Endothelial cell of umbilical vein (primary cell): ENCODE results near the gene EED. TPM values are rescaled to one million over a fixed set of nuclear protein-coding genes. Genes with fewer than 3 reads are reported as not detected.
A peak's percentile ranks its signal among the peaks of the same experiment; 100 is the strongest.

ENCODE experiments used
- BruUV-seq: library from RNA; stranded (reverse); fragments of 400-500 nt; replicated peaks from 2 replicates; lab custom pipeline; 2021; lab: Mats Ljungman, UMichigan
- CTCF ChIA-PET: fragments of 300-600, 350-600 bp; sonication (Branson Sonifier 250); formaldehyde crosslinking; loops from one replicate; lab custom pipeline; 2021; ENCODE audit warnings: antibody characterized with exemption, inconsistent platforms; lab: Charles Lee
- POLR2A ChIA-PET: fragments of 300-600, 350-600 bp; sonication (Branson Sonifier 250); formaldehyde crosslinking; loops from one replicate; lab custom pipeline; 2021; ENCODE audit warnings: antibody characterized with exemption, inconsistent platforms; lab: Charles Lee
- DNase-seq: peaks from one replicate; pipeline ENCODE4 v3.0.0-alpha.2; 2011; ENCODE audit warnings: low read depth, low spot score
- FAIRE-seq: peaks from 2 replicates; lab custom pipeline; 2011; peaks lifted over from hg19 to GRCh38; lab: Jason Lieb, UNC
- H2AFZ ChIP-seq: 2 replicates; pipeline ENCODE4 v1.6.0; 2012; ENCODE audit warnings: low read depth, low read length, control low read depth, inconsistent platforms
- H3K27ac ChIP-seq: 2 replicates; pipeline ENCODE4 v1.5.1; 2011; ENCODE audit warnings: low read depth, mild to moderate bottlenecking, control low read depth, low read length, moderate library complexity; ENCODE audit not compliant: insufficient read depth
- H3K27me3 ChIP-seq, 2 experiments: 2 replicates each; pipeline versions ENCODE4 v1.6.0 to v1.6.1; 2011; ENCODE audit warnings: low read length in 2 of 2, mixed read lengths in 1 of 2; ENCODE audit not compliant: control insufficient read depth in 2 of 2, insufficient read depth in 2 of 2
- H3K36me3 ChIP-seq, 2 experiments: 2 replicates in 1 of 2; 3 replicates in 1 of 2; pipeline ENCODE4 v1.5.1; 2011; ENCODE audit warnings: low read length in 2 of 2, mild to moderate bottlenecking in 1 of 2, moderate library complexity in 1 of 2; ENCODE audit not compliant: control insufficient read depth in 2 of 2, insufficient read depth in 2 of 2; ENCODE audit errors: extremely low read depth in 1 of 2
- H3K4me1 ChIP-seq: 3 replicates; pipeline ENCODE4 v1.5.1; 2011; ENCODE audit warnings: mild to moderate bottlenecking, low read length; ENCODE audit not compliant: control insufficient read depth, insufficient read depth; ENCODE audit errors: extremely low read depth
- H3K4me2 ChIP-seq: 2 replicates; pipeline ENCODE4 v1.6.1; 2011; ENCODE audit warnings: low read length, control low read depth, mixed read lengths; ENCODE audit not compliant: insufficient read depth
- H3K4me3 ChIP-seq, 3 experiments: fragments of 200-600 bp in 1 of 3; sonication (generic), shearing (Covaris generic) in 1 of 3; replicated peaks in 1 of 3; 2 replicates each; pipeline ENCODE4 v1.5.1; 2011 to 2016; ENCODE audit warnings: control low read depth in 3 of 3, low read length in 3 of 3, mild to moderate bottlenecking in 2 of 3, inconsistent platforms in 1 of 3, low read depth in 1 of 3, moderate library complexity in 1 of 3; ENCODE audit not compliant: insufficient read depth in 1 of 3
- H3K79me2 ChIP-seq: 2 replicates; pipeline ENCODE4 v1.6.0; 2012; ENCODE audit warnings: low read length, inconsistent platforms; ENCODE audit not compliant: control insufficient read depth, insufficient read depth
- H3K9ac ChIP-seq: replicated peaks from 2 replicates; pipeline ENCODE3; 2011; ENCODE audit warnings: low read length, control low read depth; ENCODE audit not compliant: insufficient read depth; ENCODE audit errors: extremely low read depth
- H3K9me1 ChIP-seq: replicated peaks from 3 replicates; pipeline ENCODE4 v1.6.0; 2011; ENCODE audit warnings: mild to moderate bottlenecking, low read length; ENCODE audit not compliant: control insufficient read depth, insufficient read depth; ENCODE audit errors: extremely low read depth
- H3K9me3 ChIP-seq: replicated peaks from 2 replicates; pipeline ENCODE4 v1.5.1; 2012; ENCODE audit warnings: low read length, inconsistent platforms; ENCODE audit not compliant: control insufficient read depth, insufficient read depth
- H4K20me1 ChIP-seq: replicated peaks from 2 replicates; pipeline ENCODE3; 2011; ENCODE audit warnings: mild to moderate bottlenecking, low read length; ENCODE audit not compliant: control insufficient read depth, insufficient read depth; ENCODE audit errors: extremely low read depth
- EZH2 ChIP-seq: IDR thresholded peaks from 2 replicates; pipeline ENCODE4 v1.6.1; 2012; ENCODE audit warnings: borderline replicate concordance, low read depth, mild to moderate bottlenecking, moderate library complexity, low read length, inconsistent platforms; ENCODE audit not compliant: severe bottlenecking
- FOS ChIP-seq: IDR thresholded peaks from 2 replicates; pipeline ENCODE4 v1.6.1; 2011; ENCODE audit warnings: mild to moderate bottlenecking, low read length, moderate library complexity, borderline replicate concordance; ENCODE audit not compliant: insufficient read depth
- GATA2 ChIP-seq: IDR thresholded peaks from 2 replicates; pipeline ENCODE4 v1.7.0; 2011; ENCODE audit warnings: low read depth, mild to moderate bottlenecking, moderate library complexity, mixed read lengths, low read length; ENCODE audit not compliant: insufficient read length, insufficient read depth
- JUN ChIP-seq: IDR thresholded peaks from 2 replicates; pipeline ENCODE4 v1.6.1; 2011; ENCODE audit warnings: borderline replicate concordance, low read depth; ENCODE audit not compliant: insufficient read length, insufficient read depth
- MYC ChIP-seq: IDR thresholded peaks from one replicate; pipeline ENCODE4 v1.6.1; 2011; ENCODE audit warnings: mild to moderate bottlenecking, low read depth, low read length
- POLR2A ChIP-seq: IDR thresholded peaks from 2 replicates; pipeline ENCODE4 v1.6.1; 2012; ENCODE audit warnings: low read depth, mild to moderate bottlenecking, control low read depth, low read length
- POLR2AphosphoS5 ChIP-seq: IDR thresholded peaks from 2 replicates; pipeline ENCODE4 v1.6.1; 2012; ENCODE audit warnings: low read depth, mild to moderate bottlenecking, control low read depth, low read length, moderate library complexity; ENCODE audit not compliant: insufficient read depth
- dilution Hi-C: fragments of 300-500 bp; cut with MboI; formaldehyde crosslinking; loops from one replicate; pipeline ENCODE4 v1.15.0; 2019; ENCODE audit warnings: low sequenced_read_pairs; ENCODE audit not compliant: extremely low pct_ligation_motif_present
- intact Hi-C: fragments of 100-400 bp; cut with micrococcal nuclease; formaldehyde crosslinking; loops from one replicate; pipeline ENCODE4 v1.10.0; 2022
- polyA plus RNA-seq, 4 experiments: library from polyadenylated mRNA; depleted of rRNA in 3 of 4; stranded (reverse) in 3 of 4; unstranded in 1 of 4; fragments of >200 nt; gene quantifications; 2 replicates each; pipeline versions ENCODE4 v1.2.1 to v1.2.3, GENCODE V29; 2011 to 2012; ENCODE audit warnings: missing spikeins in 1 of 4
- total RNA-seq: library from RNA; stranded (reverse); gene quantifications from 2 replicates; pipeline ENCODE4 v1.2.3, GENCODE V29; 2021
- TF ChIP-seq, protein P1 (sequence below), 2 donors: IDR thresholded peaks; 1 replicate in 1 of 2; 2 replicates in 1 of 2; pipeline ENCODE4 v1.5.1; 2011; ENCODE audit warnings: low read length in 2 of 2, mild to moderate bottlenecking in 2 of 2, moderate library complexity in 2 of 2, control low read depth in 1 of 2, inconsistent platforms in 1 of 2, low read depth in 1 of 2; ENCODE audit not compliant: insufficient read depth in 1 of 2; ENCODE audit errors: extremely low read depth in 1 of 2
- TF ChIP-seq, protein P2 (sequence below): IDR thresholded peaks from 2 replicates; pipeline ENCODE4 v1.6.1; 2011; ENCODE audit not compliant: insufficient read depth, insufficient read length

Gene EED
- total and polyA plus RNA-seq, 2 donors (not counting 3 experiments of a cell fraction or from before 2014, with no cell fraction given): 9.4 to 21.8 TPM

DNA sequence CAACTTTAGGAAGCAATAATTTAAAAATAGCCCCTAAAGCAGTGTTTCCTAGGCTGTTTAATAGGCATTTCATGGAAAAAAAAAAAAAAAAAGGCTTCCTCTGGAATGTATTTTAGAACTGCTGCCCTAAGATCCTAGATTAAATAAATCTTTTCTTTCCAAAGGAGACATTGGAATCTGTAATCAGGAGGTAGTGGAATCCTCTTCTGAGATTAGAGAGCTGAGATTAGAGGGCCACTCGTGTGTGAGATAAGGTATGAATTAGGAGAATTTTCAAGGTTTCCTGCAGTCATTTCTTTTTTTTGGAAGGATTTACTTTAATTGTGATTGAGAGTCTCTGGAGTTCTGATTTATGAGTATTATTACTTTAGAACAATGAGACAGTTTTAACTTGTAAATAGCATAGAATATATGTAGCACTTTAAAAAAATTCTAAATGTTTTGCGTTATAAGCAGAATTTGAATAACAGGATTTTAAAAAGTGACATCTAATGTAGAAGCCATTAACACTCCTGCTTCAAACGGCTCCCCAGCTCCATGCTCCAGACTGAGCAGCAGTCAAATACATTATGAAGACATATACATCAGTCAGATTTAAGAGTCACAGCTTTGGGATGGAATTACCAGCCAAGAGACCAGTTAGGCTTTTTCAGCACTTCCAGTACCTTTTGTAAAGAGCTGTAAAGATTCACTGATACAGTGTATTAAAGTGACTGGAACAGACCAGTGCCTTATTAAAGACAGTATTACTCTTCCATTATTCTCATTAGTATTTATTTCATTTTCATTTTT, 5.0 kb downstream of the EED start:
- Histone ChIP-seq H3K4me1 (peaks cover 11% of the 10 kb centered on the region), H3K27ac (no peak overlapping the region), H2AFZ (no peak overlapping the region), H3K79me2 (peaks cover 73% of the 10 kb centered on the region), H3K9me1 (no peaks in the 10 kb centered on the region), H3K9ac (no peak overlapping the region), H3K9me3 (no peaks in the 10 kb centered on the region), H3K4me2 (no peak overlapping the region), H3K36me3 (no peaks in the 10 kb centered on the region), H4K20me1 (peaks cover 5% of the 10 kb centered on the region), H3K27me3 (no peaks in the 10 kb centered on the region), H3K4me3 (no peak overlapping the region)
- TF ChIP-seq, protein P1, sequence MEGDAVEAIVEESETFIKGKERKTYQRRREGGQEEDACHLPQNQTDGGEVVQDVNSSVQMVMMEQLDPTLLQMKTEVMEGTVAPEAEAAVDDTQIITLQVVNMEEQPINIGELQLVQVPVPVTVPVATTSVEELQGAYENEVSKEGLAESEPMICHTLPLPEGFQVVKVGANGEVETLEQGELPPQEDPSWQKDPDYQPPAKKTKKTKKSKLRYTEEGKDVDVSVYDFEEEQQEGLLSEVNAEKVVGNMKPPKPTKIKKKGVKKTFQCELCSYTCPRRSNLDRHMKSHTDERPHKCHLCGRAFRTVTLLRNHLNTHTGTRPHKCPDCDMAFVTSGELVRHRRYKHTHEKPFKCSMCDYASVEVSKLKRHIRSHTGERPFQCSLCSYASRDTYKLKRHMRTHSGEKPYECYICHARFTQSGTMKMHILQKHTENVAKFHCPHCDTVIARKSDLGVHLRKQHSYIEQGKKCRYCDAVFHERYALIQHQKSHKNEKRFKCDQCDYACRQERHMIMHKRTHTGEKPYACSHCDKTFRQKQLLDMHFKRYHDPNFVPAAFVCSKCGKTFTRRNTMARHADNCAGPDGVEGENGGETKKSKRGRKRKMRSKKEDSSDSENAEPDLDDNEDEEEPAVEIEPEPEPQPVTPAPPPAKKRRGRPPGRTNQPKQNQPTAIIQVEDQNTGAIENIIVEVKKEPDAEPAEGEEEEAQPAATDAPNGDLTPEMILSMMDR (IDR thresholded peaks at IDR 0.05; ENCODE audit: extremely low read depth in 1 of 2, insufficient read depth in 1 of 2, low read depth in 1 of 2, low read length in 2 of 2): no peak
- TF ChIP-seq POLR2AphosphoS5: no peak
- no peak for TF ChIP-seq MYC
- no peak for TF ChIP-seq EZH2
- TF ChIP-seq, protein P2, sequence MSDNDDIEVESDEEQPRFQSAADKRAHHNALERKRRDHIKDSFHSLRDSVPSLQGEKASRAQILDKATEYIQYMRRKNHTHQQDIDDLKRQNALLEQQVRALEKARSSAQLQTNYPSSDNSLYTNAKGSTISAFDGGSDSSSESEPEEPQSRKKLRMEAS: no peak
- no peak for TF ChIP-seq GATA2
- no peak for TF ChIP-seq JUN
- TF ChIP-seq POLR2A: no peak
- TF ChIP-seq FOS: no peak
- no TSS peak for BruUV-seq
- ChIA-PET CTCF (interaction anchor here (0.7 to 1.0 kb wide), 3 partner anchors 9 to 234 kb away, joined by 3 read pairs; no protein-coding TSS in a partner anchor), POLR2A (no interaction called here)
- intact Hi-C loops (no loop called here), dilution Hi-C loops (no loop called here)
- FAIRE-seq: no peak
- DNase-seq: peak; percentile 10
